K562 (cell line): Measurements from ENCODE around the gene POU2AF2.

ENCODE experiments used
- BMI1 ChIP-seq: fragments of 150-350 bp; IDR thresholded peaks from 2 replicates; pipeline ENCODE4 v1.6.1; 2014; ENCODE audit warnings: low read length
- HDGF ChIP-seq: fragments of 450-650 bp; IDR thresholded peaks from 2 replicates; pipeline ENCODE4 v1.6.1; 2016
- JUN ChIP-seq, 2 experiments: sonication (generic) in 1 of 2; formaldehyde crosslinking in 1 of 2; IDR thresholded peaks; 2 replicates each; pipeline versions ENCODE4 v1.6.1 to v1.8.0; 2012 to 2022; ENCODE audit warnings: borderline replicate concordance in 2 of 2, mild to moderate bottlenecking in 2 of 2, improper control_type of control experiment in 1 of 2, low read depth in 1 of 2, low read length in 1 of 2, missing genetic modification reagents in 1 of 2
- NFIC ChIP-seq: fragments of 450-650 bp; IDR thresholded peaks from 2 replicates; pipeline ENCODE4 v1.6.1; 2017; ENCODE audit warnings: mild to moderate bottlenecking, inconsistent platforms
- POLR2AphosphoS5 ChIP-seq: IDR thresholded peaks from 2 replicates; pipeline ENCODE4 v1.6.1; 2011; ENCODE audit warnings: mild to moderate bottlenecking, low read depth, low read length, moderate library complexity; ENCODE audit not compliant: control insufficient read depth, insufficient read depth
- RAD51 ChIP-seq: fragments of 450-650 bp; IDR thresholded peaks from 2 replicates; pipeline ENCODE4 v1.7.1; 2016; ENCODE audit warnings: low read depth, mild to moderate bottlenecking, borderline replicate concordance
- YBX1 ChIP-seq: fragments of 450-650 bp; IDR thresholded peaks from 2 replicates; pipeline ENCODE4 v1.7.1; 2016; ENCODE audit warnings: mild to moderate bottlenecking
- ZNF274 ChIP-seq: IDR thresholded peaks from 2 replicates; pipeline ENCODE4 v1.6.1; 2011; ENCODE audit warnings: low read depth, mild to moderate bottlenecking, low read length, moderate library complexity, borderline replicate concordance
- ZNF586 ChIP-seq: fragments of 450-650 bp; formaldehyde crosslinking; conservative IDR thresholded peaks from 2 replicates; pipeline ENCODE4 v1.4.0; 2020; ENCODE audit warnings: mild to moderate bottlenecking, moderate library complexity
- TF ChIP-seq, protein P1 (sequence below), 3 experiments: IDR thresholded peaks in 2 of 3; conservative IDR thresholded peaks in 1 of 3; 2 replicates each; pipeline ENCODE4 v1.5.1; 2011 to 2012; ENCODE audit warnings: low read length in 3 of 3, mild to moderate bottlenecking in 3 of 3, control low read depth in 2 of 3, improper control_type of control experiment in 1 of 3, inconsistent platforms in 1 of 3, low read depth in 1 of 3, mixed read lengths in 1 of 3, moderate library complexity in 1 of 3; ENCODE audit not compliant: insufficient read depth in 2 of 3
- TF ChIP-seq, protein P2 (sequence below): fragments of 200-800 bp; sonication (Bioruptor generic); IDR thresholded peaks from 2 replicates; pipeline ENCODE4 v1.6.1; 2017; ENCODE audit warnings: missing genetic modification characterization, missing compliant biosample characterization

DNA sequence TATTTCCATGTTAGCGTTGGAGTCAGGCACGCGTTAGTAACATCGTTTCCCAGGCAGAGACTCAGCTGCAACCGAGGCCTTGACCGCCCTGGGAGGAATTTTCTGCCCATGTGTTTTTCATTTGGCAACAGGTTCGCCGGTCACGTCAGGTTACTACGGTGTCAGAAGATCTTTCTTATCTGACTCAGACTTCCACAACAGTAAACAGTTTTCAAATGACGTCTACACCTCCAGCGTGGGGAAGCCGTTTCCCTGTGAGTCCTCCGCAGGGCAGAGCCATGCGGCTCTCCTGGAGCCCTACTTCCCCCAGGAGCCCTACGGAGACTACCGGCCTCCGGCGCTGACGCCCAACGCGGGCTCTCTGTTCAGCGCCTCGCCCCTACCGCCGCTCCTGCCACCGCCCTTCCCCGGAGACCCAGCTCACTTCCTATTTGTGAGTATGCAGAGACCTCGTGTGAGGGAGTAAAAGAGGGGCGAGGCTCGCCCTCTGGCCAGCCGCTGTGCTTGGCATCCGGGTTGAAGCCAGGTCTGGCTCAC lies 38.5 kb downstream of the POU2AF2 start:
- TF ChIP-seq RAD51 (no peak), YBX1 (no peak), NFIC (no peak), JUN (IDR thresholded peaks at IDR 0.05; ENCODE audit: borderline replicate concordance, low read depth, low read length) (no peak), JUN (CRISPR knock-in tag; IDR thresholded peaks at IDR 0.05; ENCODE audit: borderline replicate concordance) (no peak), BMI1 (no peak), ZNF274 (no peak), POLR2AphosphoS5 (no peak), HDGF (no peak), ZNF586 (no peak)
- TF ChIP-seq, protein P1, sequence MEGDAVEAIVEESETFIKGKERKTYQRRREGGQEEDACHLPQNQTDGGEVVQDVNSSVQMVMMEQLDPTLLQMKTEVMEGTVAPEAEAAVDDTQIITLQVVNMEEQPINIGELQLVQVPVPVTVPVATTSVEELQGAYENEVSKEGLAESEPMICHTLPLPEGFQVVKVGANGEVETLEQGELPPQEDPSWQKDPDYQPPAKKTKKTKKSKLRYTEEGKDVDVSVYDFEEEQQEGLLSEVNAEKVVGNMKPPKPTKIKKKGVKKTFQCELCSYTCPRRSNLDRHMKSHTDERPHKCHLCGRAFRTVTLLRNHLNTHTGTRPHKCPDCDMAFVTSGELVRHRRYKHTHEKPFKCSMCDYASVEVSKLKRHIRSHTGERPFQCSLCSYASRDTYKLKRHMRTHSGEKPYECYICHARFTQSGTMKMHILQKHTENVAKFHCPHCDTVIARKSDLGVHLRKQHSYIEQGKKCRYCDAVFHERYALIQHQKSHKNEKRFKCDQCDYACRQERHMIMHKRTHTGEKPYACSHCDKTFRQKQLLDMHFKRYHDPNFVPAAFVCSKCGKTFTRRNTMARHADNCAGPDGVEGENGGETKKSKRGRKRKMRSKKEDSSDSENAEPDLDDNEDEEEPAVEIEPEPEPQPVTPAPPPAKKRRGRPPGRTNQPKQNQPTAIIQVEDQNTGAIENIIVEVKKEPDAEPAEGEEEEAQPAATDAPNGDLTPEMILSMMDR (IDR thresholded peaks at IDR 0.05 in 2 of 3, conservative IDR thresholded peaks at IDR 0.05 in 1 of 3; ENCODE audit: insufficient read depth in 2 of 3, low read depth in 1 of 3, low read length in 3 of 3) = no peak
- TF ChIP-seq, protein P2, sequence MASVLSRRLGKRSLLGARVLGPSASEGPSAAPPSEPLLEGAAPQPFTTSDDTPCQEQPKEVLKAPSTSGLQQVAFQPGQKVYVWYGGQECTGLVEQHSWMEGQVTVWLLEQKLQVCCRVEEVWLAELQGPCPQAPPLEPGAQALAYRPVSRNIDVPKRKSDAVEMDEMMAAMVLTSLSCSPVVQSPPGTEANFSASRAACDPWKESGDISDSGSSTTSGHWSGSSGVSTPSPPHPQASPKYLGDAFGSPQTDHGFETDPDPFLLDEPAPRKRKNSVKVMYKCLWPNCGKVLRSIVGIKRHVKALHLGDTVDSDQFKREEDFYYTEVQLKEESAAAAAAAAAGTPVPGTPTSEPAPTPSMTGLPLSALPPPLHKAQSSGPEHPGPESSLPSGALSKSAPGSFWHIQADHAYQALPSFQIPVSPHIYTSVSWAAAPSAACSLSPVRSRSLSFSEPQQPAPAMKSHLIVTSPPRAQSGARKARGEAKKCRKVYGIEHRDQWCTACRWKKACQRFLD (CRISPR knock-in tag) = no peak
